ENCODE measurements around the gene SH2B3.

Gene SH2B3

GRCh38 chr12:111384596-111384995, 21.1 kb upstream of the SH2B3 start:
- Histone ChIP-seq H3K4me3 (ENCODE audit: low read depth, low read length) (no peak overlapping the region), H3K36me3 (ENCODE audit: control insufficient read depth, insufficient read depth, low read length) (no peaks in the 10 kb centered on the region), H3K9me3 (ENCODE audit: control insufficient read depth, low read length) (no peaks in the 10 kb centered on the region), H3K4me2 (ENCODE audit: low read length) (no peak overlapping the region), H3K27me3 (ENCODE audit: control insufficient read depth, insufficient read depth, low read length) (no peaks in the 10 kb centered on the region), H3K9ac (no peak overlapping the region), H3K27ac (no peak overlapping the region), H3K4me1 (no peaks in the 10 kb centered on the region), H2AFZ (no peak overlapping the region), H3K79me2 (no peaks in the 10 kb centered on the region)
- no peak for TF ChIP-seq CTCF (IDR thresholded peaks at IDR 0.05)

GRCh38 chr12:111386885-111387284, 18.8 kb upstream of the SH2B3 start:
- Histone ChIP-seq H3K27me3 (ENCODE audit: control insufficient read depth, insufficient read depth, low read length) (no peaks in the 10 kb centered on the region), H3K9ac (no peak overlapping the region), H3K4me2 (ENCODE audit: low read length) (no peak overlapping the region), H3K4me1 (no peaks in the 10 kb centered on the region), H3K9me3 (ENCODE audit: control insufficient read depth, low read length) (no peaks in the 10 kb centered on the region), H3K79me2 (no peaks in the 10 kb centered on the region), H3K36me3 (ENCODE audit: control insufficient read depth, insufficient read depth, low read length) (no peaks in the 10 kb centered on the region), H2AFZ (no peak overlapping the region), H3K27ac (no peak overlapping the region), H3K4me3 (ENCODE audit: low read depth, low read length) (no peak overlapping the region)
- no peak for TF ChIP-seq CTCF (IDR thresholded peaks at IDR 0.05)

DNA sequence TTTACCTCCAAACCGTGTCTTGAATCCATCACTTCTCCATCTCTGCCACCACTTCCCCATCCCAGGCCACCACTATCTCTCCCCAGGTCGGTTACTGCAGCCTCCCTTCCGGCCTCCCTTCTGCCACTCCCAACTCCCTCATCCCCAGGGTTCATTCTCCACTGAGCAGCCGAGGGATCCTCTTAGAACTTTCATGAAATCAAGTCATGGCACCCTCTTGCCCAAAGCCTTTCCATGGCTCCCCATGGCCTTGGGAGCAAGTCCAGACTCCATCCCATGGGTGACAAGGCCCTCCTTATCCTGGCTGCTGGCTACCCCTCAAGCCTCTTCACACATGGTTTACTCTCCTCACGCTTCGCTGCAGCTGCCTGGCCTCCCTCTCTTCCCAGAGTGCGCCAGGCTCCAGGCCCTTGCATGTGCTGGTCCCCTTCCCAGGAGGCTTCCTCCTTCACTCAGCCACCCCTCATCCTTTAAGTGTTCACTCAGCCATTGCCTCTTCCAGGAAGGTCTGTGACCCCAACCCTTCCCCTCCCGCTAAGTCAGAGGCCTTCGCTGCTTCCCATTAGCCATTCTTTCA, 17.9 kb upstream of the SH2B3 start:
- Histone ChIP-seq H3K9me3 (ENCODE audit: control insufficient read depth, low read length) (no peaks in the 10 kb centered on the region), H3K9ac (no peak overlapping the region), H3K27me3 (ENCODE audit: control insufficient read depth, insufficient read depth, low read length) (no peaks in the 10 kb centered on the region), H3K36me3 (ENCODE audit: control insufficient read depth, insufficient read depth, low read length) (no peaks in the 10 kb centered on the region), H2AFZ (no peak overlapping the region), H3K4me2 (ENCODE audit: low read length) (no peak overlapping the region), H3K4me3 (ENCODE audit: low read depth, low read length) (no peak overlapping the region), H3K79me2 (no peaks in the 10 kb centered on the region), H3K4me1 (no peaks in the 10 kb centered on the region), H3K27ac (no peak overlapping the region)
- no peak for TF ChIP-seq CTCF (IDR thresholded peaks at IDR 0.05)

DNA sequence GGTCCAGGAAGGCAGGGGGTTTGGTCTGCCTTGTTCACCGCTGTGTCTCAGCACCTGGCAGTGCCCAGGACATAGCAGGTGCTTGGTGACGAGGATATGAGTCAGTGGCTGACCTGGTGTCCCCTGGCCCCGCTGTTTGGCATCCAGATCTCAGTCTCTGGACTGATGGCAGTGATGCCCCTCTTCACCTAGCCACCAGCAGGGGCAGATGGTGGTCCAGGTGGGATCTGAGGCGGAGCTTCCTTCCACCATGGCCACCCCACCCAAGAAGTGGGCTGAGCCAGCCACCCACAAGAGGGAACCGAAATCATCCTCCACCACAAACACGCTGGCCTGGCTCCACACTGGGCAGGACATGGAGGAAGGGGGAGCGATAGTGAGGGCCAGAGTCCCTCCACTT, 16.1 kb upstream of the SH2B3 start:
- H3K9ac ChIP-seq = no peak overlapping the region
- H3K36me3 ChIP-seq (ENCODE audit: control insufficient read depth, insufficient read depth, low read length) = no peaks in the 10 kb centered on the region
- no peaks in the 10 kb centered on the region for H3K27me3 ChIP-seq (ENCODE audit: control insufficient read depth, insufficient read depth, low read length)
- TF ChIP-seq CTCF (IDR thresholded peaks at IDR 0.05) = no peak
- H3K4me1 ChIP-seq = no peaks in the 10 kb centered on the region
- H3K79me2 ChIP-seq = no peaks in the 10 kb centered on the region
- H2AFZ ChIP-seq = no peak overlapping the region
- no peak overlapping the region for H3K4me2 ChIP-seq (ENCODE audit: low read length)
- H3K9me3 ChIP-seq (ENCODE audit: control insufficient read depth, low read length) = no peaks in the 10 kb centered on the region
- no peak overlapping the region for H3K4me3 ChIP-seq (ENCODE audit: low read depth, low read length)
- H3K27ac ChIP-seq = no peak overlapping the region

- no peak overlapping the region for H3K9ac ChIP-seq
- no peak overlapping the region for H3K4me2 ChIP-seq (ENCODE audit: low read length)
- H3K9me3 ChIP-seq (ENCODE audit: control insufficient read depth, low read length) = no peaks in the 10 kb centered on the region
- H3K4me3 ChIP-seq (ENCODE audit: low read depth, low read length) = no peak overlapping the region
- H2AFZ ChIP-seq = no peak overlapping the region
- H3K27me3 ChIP-seq (ENCODE audit: control insufficient read depth, insufficient read depth, low read length) = no peaks in the 10 kb centered on the region
- H3K4me1 ChIP-seq = no peaks in the 10 kb centered on the region
- H3K27ac ChIP-seq = no peak overlapping the region
- H3K36me3 ChIP-seq (ENCODE audit: control insufficient read depth, insufficient read depth, low read length) = no peaks in the 10 kb centered on the region
- no peaks in the 10 kb centered on the region for H3K79me2 ChIP-seq
- TF ChIP-seq CTCF (IDR thresholded peaks at IDR 0.05) = no peak
Measured at GRCh38 chr12:111390910-111391309, 14.8 kb upstream of the SH2B3 start.

All from parathyroid adenoma (tissue), 2 donors.